GM10266 (cell line): ENCODE data around the gene CLDN11.

ENCODE experiments used
- DNase-seq: peaks from one replicate; pipeline ENCODE4 v3.0.0; 2012; ENCODE audit errors: extremely low spot score
- CTCF ChIP-seq: IDR thresholded peaks from 2 replicates; pipeline ENCODE4 v1.5.1; 2012; ENCODE audit warnings: mild to moderate bottlenecking, low read depth; ENCODE audit not compliant: control insufficient read depth, insufficient read depth; ENCODE audit errors: missing control alignments

Gene CLDN11

DNA sequence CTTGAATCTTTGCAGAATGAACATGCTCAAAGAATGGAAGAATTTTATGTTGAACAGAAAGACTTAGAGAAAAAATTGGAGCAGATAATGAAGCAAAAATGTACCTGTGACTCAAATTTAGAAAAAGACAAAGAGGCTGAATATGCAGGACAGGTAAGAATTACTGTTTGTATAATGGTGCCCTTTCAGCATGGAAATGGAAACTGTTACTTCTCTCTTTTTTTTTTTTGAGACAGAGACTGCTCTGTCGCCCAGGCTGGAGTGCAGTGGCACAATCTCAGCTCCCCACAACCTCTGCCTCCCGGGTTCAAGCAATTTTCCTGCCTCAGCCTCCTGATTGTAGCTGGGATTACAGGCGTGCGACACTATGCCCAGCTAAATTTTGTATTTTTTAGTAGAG lies 27.6 kb upstream of the CLDN11 start:
- no peak for TF ChIP-seq CTCF
- no peak for DNase-seq

GRCh38 chr3:170397685-170398084 lies 21.0 kb upstream of the CLDN11 start:
- no peak for TF ChIP-seq CTCF
- DNase-seq = no peak

- TF ChIP-seq CTCF = no peak
- no peak for DNase-seq
Observed at GRCh38 chr3:170405101-170405500, 13.6 kb upstream of the CLDN11 start.

DNA sequence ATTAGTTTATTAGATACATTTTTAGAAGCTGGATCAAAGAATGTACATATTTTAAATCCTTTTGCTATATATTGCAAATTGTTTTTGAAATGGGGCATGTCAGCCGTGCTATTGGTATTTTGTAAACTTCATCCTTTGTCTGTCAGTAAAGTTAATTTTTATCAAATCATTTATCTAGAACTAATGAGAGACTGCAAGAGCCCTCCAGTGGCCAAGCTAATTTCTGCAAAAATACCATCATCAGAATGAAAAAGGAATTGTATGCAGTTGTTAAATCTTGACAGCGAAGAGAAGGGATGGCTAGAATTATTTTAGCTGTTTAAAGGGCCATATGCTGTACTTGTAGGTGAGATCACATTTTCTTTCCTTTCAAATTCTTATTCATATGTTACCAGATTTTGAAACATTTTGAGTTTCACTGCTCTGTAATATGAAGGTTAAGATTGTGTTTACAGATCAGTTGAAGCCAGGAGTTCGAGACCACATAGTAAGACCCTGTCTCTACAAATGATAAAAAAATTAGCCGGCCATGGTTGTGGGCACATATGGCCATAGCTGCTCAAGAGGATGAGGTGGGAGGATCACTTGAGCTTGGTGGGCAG lies 8.1 kb upstream of the CLDN11 start:
- TF ChIP-seq CTCF = peak; percentile 76
- DNase-seq = peak; percentile 66

DNA sequence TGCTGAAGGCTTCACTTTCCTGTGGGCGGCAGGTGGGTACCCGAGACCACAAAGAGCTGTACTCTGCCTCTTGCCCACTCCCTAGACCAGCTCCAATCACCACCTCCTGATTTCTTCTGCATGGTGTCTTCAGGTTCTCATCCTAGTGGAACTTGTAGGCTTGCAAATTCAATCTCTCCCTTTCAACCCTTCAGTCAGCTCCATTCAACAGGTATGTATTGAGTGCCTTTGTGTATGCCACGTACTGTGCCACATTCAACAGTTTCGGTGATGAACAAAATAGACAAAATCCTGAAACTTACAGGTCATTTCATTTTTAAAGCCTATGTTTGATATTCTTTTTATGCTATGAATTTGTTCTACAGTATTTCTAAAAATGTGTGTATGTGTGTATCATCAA lies 5.4 kb upstream of the CLDN11 start:
- TF ChIP-seq CTCF = no peak

DNA sequence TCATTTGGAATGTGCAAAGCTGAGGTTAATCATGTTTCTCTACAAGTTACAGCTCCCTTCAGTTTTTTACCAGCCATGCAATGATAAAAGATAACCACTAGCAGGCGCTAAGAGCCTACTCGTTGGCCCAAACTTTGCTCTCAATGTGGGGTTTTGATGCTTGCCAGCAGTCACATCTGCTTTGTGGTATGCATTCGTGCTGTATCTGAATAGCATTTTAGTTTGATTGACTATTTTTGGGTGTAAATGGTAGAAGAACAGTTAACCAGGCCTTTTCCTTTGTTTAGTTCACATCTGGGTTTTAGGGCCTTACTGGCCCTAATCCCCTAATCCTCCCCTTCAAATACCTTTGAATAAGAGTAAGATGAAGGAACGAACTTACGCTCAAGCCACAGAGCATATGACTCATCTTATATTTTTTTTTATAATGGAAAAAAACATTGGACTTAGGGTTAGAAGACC lies 4.4 kb upstream of the CLDN11 start:
- peak; percentile 80 for DNase-seq
- TF ChIP-seq CTCF = peak; percentile 99

More for the DNA sequence above, 5.4 kb upstream of the CLDN11 start:
- no peak for DNase-seq

GRCh38 chr3:170417090-170417489 lies 1.6 kb upstream of the CLDN11 start:
- DNase-seq = no peak
- no peak for TF ChIP-seq CTCF
